ENCODE measurements around the gene KAT2B.

Gene KAT2B

DNA sequence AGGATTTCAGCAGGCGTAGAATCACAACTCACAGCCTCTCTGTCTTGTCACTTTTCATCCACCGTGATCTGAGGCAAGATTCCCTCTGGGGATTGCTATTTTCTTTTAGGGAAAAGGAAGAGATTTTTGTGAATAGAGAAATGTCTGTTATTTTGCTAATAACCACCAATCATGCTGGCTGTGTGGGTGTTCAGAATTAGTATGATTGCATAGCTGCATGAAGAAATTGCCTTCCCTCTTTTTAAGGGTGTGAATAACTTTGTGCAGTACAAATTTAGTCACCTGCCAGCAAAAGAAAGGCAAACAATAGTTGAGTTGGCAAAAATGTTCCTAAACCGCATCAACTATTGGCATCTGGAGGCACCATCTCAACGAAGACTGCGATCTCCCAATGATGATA, 60.8 kb downstream of the KAT2B start:
- no peak overlapping the region for H3K27ac ChIP-seq
- TF ChIP-seq, protein P1, sequence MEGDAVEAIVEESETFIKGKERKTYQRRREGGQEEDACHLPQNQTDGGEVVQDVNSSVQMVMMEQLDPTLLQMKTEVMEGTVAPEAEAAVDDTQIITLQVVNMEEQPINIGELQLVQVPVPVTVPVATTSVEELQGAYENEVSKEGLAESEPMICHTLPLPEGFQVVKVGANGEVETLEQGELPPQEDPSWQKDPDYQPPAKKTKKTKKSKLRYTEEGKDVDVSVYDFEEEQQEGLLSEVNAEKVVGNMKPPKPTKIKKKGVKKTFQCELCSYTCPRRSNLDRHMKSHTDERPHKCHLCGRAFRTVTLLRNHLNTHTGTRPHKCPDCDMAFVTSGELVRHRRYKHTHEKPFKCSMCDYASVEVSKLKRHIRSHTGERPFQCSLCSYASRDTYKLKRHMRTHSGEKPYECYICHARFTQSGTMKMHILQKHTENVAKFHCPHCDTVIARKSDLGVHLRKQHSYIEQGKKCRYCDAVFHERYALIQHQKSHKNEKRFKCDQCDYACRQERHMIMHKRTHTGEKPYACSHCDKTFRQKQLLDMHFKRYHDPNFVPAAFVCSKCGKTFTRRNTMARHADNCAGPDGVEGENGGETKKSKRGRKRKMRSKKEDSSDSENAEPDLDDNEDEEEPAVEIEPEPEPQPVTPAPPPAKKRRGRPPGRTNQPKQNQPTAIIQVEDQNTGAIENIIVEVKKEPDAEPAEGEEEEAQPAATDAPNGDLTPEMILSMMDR (conservative IDR thresholded peaks at IDR 0.05): no peak

GRCh38 chr3:20103731-20104130, 63.5 kb downstream of the KAT2B start:
- TF ChIP-seq, protein P1 (conservative IDR thresholded peaks at IDR 0.05): no peak
- no peak overlapping the region for H3K27ac ChIP-seq

DNA sequence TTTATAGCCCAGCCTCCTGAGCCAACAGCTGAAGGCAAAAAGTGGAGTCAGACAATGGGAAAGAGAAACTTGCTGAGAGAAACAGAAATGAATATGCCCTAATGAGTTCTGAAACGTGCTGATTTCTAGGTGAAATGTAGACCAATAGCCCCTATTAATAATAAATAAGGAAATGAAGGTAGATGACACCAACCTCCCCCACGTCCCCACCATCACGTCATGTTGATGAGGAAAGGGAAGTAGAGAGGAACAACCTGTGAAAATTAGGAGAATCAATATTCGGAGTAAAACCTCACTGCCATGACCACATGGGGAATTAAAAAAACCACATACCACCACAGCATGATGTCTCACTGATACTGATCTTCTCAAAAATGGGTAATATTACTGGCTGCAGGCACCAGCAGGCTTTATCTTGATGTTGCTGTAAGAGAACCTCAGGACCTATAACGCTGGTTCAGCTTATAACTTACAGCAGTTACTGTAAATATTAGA, 64.0 kb downstream of the KAT2B start:
- H3K27ac ChIP-seq: no peak overlapping the region

DNA sequence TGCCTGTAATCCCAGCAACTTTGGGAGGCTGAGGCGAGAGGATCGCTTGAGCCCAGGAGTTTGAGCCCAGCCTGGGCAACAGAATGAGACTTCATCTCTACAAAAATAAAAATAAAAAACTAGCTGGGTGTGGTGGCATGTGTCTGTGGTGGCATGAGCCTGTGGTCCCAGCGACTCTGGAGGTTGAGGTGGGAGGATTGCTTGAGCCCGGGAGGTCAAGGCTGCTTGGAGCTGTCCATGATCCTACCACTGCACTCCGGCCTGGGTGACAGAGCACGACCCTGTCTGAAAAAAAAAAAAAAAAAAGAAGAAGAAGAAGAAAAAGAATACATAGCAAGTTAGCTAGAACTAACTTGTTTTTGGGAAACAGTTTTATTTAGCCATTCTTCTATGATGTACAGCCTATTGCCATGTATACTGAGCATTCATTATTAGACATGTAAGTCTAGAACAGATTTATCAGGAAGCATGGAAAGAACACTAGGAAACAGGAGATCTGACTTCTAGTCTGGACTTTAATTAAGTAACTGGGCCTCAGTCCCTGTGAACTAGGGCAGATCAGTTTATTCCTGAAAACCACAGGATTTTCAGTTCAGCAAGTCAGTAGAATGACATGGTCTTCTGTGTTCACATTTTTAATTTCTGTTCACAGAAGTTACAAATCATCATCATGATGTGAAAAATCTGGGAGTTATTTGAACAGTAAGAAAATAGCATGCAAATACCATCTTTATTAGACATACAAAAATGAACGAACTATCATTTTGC, 65.5 kb downstream of the KAT2B start:
- TF ChIP-seq, protein P1 (conservative IDR thresholded peaks at IDR 0.05): no peak
- no peak overlapping the region for H3K27ac ChIP-seq

More for the DNA sequence above, 64.0 kb downstream of the KAT2B start:
- TF ChIP-seq, protein P1 (conservative IDR thresholded peaks at IDR 0.05): no peak

GRCh38 chr3:20107722-20108121, 67.5 kb downstream of the KAT2B start:
- no peak overlapping the region for H3K27ac ChIP-seq
- TF ChIP-seq, protein P1 (conservative IDR thresholded peaks at IDR 0.05): no peak

DNA sequence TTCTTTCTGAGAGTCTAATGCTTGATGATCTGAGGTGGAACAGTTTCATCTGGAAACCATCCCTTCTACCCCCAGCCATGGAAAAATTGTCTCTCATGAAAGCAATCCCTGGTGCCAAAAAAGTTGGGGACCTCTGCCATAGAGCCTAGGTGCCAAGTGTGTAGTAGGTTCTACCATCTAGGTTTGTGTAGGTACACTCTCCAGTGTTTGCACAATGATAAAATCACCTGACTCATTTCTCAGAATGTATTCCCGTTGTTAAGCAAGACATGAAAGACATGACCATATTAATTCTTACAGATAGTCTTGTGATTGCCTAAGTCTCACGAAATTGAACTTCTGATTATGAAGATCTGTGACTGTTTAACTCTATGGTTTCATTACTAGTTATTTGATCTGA, 68.6 kb downstream of the KAT2B start:
- TF ChIP-seq, protein P1 (conservative IDR thresholded peaks at IDR 0.05): no peak
- no peak overlapping the region for H3K27ac ChIP-seq

DNA sequence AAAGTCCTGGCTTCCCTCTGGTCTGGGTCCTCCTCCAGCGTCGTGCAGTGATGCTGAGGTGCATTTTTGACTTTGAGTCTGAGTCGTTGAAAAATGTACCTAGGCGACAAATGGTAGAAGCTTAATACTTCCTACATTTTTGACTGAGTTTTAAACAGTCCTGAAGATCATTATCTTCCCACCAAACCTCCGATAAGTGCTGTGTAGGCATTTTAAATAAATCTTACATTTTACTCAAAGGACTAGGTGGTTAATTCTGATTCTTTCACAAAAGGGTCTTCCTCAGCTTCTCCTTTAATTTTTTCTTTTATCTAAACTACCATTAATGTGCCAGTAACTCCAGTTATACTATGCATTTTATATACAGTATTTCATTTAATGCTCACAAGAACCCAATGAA, 70.6 kb downstream of the KAT2B start:
- TF ChIP-seq, protein P1 (conservative IDR thresholded peaks at IDR 0.05): no peak
- no peak overlapping the region for H3K27ac ChIP-seq

All from VCaP (cell line).